Epithelial cell of prostate (primary cell): ENCODE measurements around the gene RSPRY1.

Experiments
- DNase-seq: peaks from one replicate; pipeline ENCODE4 v3.0.0-alpha.2; 2011; ENCODE audit warnings: low read depth, low spot score
- H3K27ac ChIP-seq: fragments of 450-650 bp; 2 replicates; pipeline ENCODE4 v1.5.1; 2017; ENCODE audit warnings: mild to moderate bottlenecking

The RSPRY1 gene

GRCh38 chr16:57151369-57151768 lies 34.8 kb upstream of the RSPRY1 start:
- DNase-seq: no peak
- H3K27ac ChIP-seq: no peak overlapping the region

GRCh38 chr16:57152096-57153093 lies 33.7 kb upstream of the RSPRY1 start:
- no peak overlapping the region for H3K27ac ChIP-seq
- DNase-seq: no peak

GRCh38 chr16:57153841-57154240 lies 32.3 kb upstream of the RSPRY1 start:
- DNase-seq: no peak
- no peak overlapping the region for H3K27ac ChIP-seq

GRCh38 chr16:57155702-57156350 lies 30.3 kb upstream of the RSPRY1 start:
- DNase-seq: no peak
- H3K27ac ChIP-seq: no peak overlapping the region

GRCh38 chr16:57156351-57156703 lies 29.8 kb upstream of the RSPRY1 start:
- H3K27ac ChIP-seq: no peak overlapping the region
- no peak for DNase-seq

GRCh38 chr16:57157533-57157932 lies 28.6 kb upstream of the RSPRY1 start:
- no peak overlapping the region for H3K27ac ChIP-seq
- DNase-seq: no peak

- no peak overlapping the region for H3K27ac ChIP-seq
- DNase-seq: no peak
These were observed 26.7 kb upstream of the RSPRY1 start for GRCh38 chr16:57159447-57159846.

- no peak overlapping the region for H3K27ac ChIP-seq
- no peak for DNase-seq
These were observed 22.3 kb upstream of the RSPRY1 start for GRCh38 chr16:57163842-57164241.

- no peak for DNase-seq
- no peak overlapping the region for H3K27ac ChIP-seq
These were observed 20.6 kb upstream of the RSPRY1 start for GRCh38 chr16:57165483-57165882.

GRCh38 chr16:57165938-57166337 lies 20.2 kb upstream of the RSPRY1 start:
- DNase-seq: no peak
- H3K27ac ChIP-seq: no peak overlapping the region

GRCh38 chr16:57166451-57166850 lies 19.7 kb upstream of the RSPRY1 start:
- peak overlapping the region; percentile 33 for H3K27ac ChIP-seq
- no peak for DNase-seq

GRCh38 chr16:57166951-57167350 lies 19.2 kb upstream of the RSPRY1 start:
- peak overlapping the region; percentile 33 for H3K27ac ChIP-seq
- DNase-seq: peak; percentile 70

- no peak for DNase-seq
- peak overlapping the region; percentile 33 for H3K27ac ChIP-seq
These were observed 18.6 kb upstream of the RSPRY1 start for GRCh38 chr16:57167538-57167937.

- no peak for DNase-seq
- peak overlapping the region; percentile 33 for H3K27ac ChIP-seq
These were observed 18.2 kb upstream of the RSPRY1 start for GRCh38 chr16:57167953-57168352.

- no peak for DNase-seq
- no peak overlapping the region for H3K27ac ChIP-seq
These were observed 16.8 kb upstream of the RSPRY1 start for GRCh38 chr16:57169327-57169726.

GRCh38 chr16:57172721-57173290 lies 13.3 kb upstream of the RSPRY1 start:
- no peak overlapping the region for H3K27ac ChIP-seq
- no peak for DNase-seq

- DNase-seq: no peak
- H3K27ac ChIP-seq: no peak overlapping the region
These were observed 10.2 kb upstream of the RSPRY1 start for GRCh38 chr16:57175896-57176295.

GRCh38 chr16:57178196-57178595 lies 7.9 kb upstream of the RSPRY1 start:
- H3K27ac ChIP-seq: no peak overlapping the region
- DNase-seq: no peak

- DNase-seq: no peak
- no peak overlapping the region for H3K27ac ChIP-seq
These were observed 7.3 kb upstream of the RSPRY1 start for GRCh38 chr16:57178793-57179212.

GRCh38 chr16:57179215-57179828 lies 6.8 kb upstream of the RSPRY1 start:
- DNase-seq: no peak
- no peak overlapping the region for H3K27ac ChIP-seq

GRCh38 chr16:57184113-57184512 lies 2.0 kb upstream of the RSPRY1 start:
- DNase-seq: no peak

More at GRCh38 chr16:57184113-57184512, 2.0 kb upstream of the RSPRY1 start:
- H3K27ac ChIP-seq: no peak overlapping the region
